MM.1S (cell line): Measurements from ENCODE around the gene CTNNBL1.

Experiments used
- DNase-seq: peaks from one replicate; pipeline ENCODE4 v3.0.0-alpha.2; 2015
- H2AFZ ChIP-seq: fragments of 300-600 bp; sonication (generic); 2 replicates; pipeline ENCODE4 v1.6.0; 2016; ENCODE audit warnings: antibody characterized with exemption, low read length
- H3F3A ChIP-seq: fragments of 300-600 bp; sonication (generic); 2 replicates; pipeline ENCODE4 v1.6.1; 2016; ENCODE audit warnings: mild to moderate bottlenecking, antibody characterized with exemption, low read length, moderate library complexity, mixed read lengths; ENCODE audit not compliant: insufficient read depth
- H3K27ac ChIP-seq: fragments of 300-600 bp; sonication (generic); 2 replicates; pipeline ENCODE4 v1.5.1; 2016; ENCODE audit warnings: mild to moderate bottlenecking, low read length
- H3K27me3 ChIP-seq: fragments of 300-600 bp; sonication (generic); replicated peaks from 2 replicates; pipeline ENCODE4 v1.6.0; 2016; ENCODE audit warnings: low read length; ENCODE audit not compliant: insufficient read depth
- H3K36me3 ChIP-seq: fragments of 300-600 bp; sonication (generic); replicated peaks from 2 replicates; pipeline ENCODE4 v1.6.1; 2016; ENCODE audit warnings: mild to moderate bottlenecking, low read length, mixed read lengths; ENCODE audit not compliant: insufficient read depth
- H3K4me1 ChIP-seq: fragments of 300-600 bp; sonication (generic); 2 replicates; pipeline ENCODE4 v1.6.1; 2016; ENCODE audit warnings: low read length, mixed read lengths
- H3K4me2 ChIP-seq: fragments of 300-600 bp; sonication (generic); 2 replicates; pipeline ENCODE4 v1.6.0; 2016; ENCODE audit warnings: low read depth, low read length
- H3K4me3 ChIP-seq: fragments of 300-600 bp; sonication (generic); 2 replicates; pipeline ENCODE4 v1.5.1; 2016; ENCODE audit warnings: low read length, mixed read lengths
- H3K79me2 ChIP-seq: fragments of 300-600 bp; sonication (generic); 2 replicates; pipeline ENCODE4 v1.6.1; 2016; ENCODE audit warnings: mixed run types, low read length, mixed read lengths
- H3K9ac ChIP-seq: fragments of 300-600 bp; sonication (generic); 2 replicates; pipeline ENCODE4 v1.6.1; 2016; ENCODE audit warnings: low read length, mixed read lengths
- H3K9me2 ChIP-seq: fragments of 300-600 bp; sonication (generic); replicated peaks from 2 replicates; pipeline ENCODE4 v1.6.1; 2016; ENCODE audit warnings: mild to moderate bottlenecking, low read length, mixed read lengths; ENCODE audit not compliant: insufficient read depth
- H3K9me3 ChIP-seq: fragments of 300-600 bp; sonication (generic); replicated peaks from 2 replicates; pipeline ENCODE4 v1.6.1; 2016; ENCODE audit warnings: mild to moderate bottlenecking, low read length, mixed read lengths; ENCODE audit not compliant: insufficient read depth
- H4K20me1 ChIP-seq: fragments of 300-600 bp; sonication (generic); 2 replicates; pipeline ENCODE4 v1.6.1; 2016; ENCODE audit warnings: mild to moderate bottlenecking, low read length, moderate library complexity, mixed read lengths; ENCODE audit not compliant: insufficient read depth
- CTCF ChIP-seq: fragments of 300-600 bp; sonication (generic); IDR thresholded peaks from 2 replicates; pipeline ENCODE4 v1.5.1; 2016; ENCODE audit warnings: antibody characterized with exemption, low read length, mixed read lengths
- EZH2 ChIP-seq: fragments of 300-600 bp; sonication (generic); optimal IDR thresholded peaks from 2 replicates; pipeline ENCODE3; 2017; ENCODE audit warnings: low read depth, mild to moderate bottlenecking, antibody characterized with exemption, low read length, mixed read lengths
- EZH2phosphoT487 ChIP-seq: fragments of 300-600 bp; sonication (generic); IDR thresholded peaks from 2 replicates; pipeline ENCODE4 v1.6.1; 2018; ENCODE audit warnings: antibody characterized with exemption, low read length

Gene CTNNBL1

GRCh38 chr20:37866051-37866450 is 172.2 kb downstream of the CTNNBL1 start:
- Histone ChIP-seq H3K9me2 (no peaks in the 10 kb centered on the region), H3K4me2 (no peak overlapping the region), H3K4me1 (no peaks in the 10 kb centered on the region), H3K27me3 (no peaks in the 10 kb centered on the region), H3K9me3 (no peaks in the 10 kb centered on the region), H3K9ac (no peak overlapping the region), H3K27ac (no peak overlapping the region), H3K4me3 (no peak overlapping the region), H3K79me2 (no peaks in the 10 kb centered on the region), H3K36me3 (no peaks in the 10 kb centered on the region), H2AFZ (no peak overlapping the region), H3F3A (no peaks in the 10 kb centered on the region), H4K20me1 (no peaks in the 10 kb centered on the region)
- no peak for TF ChIP-seq CTCF
- DNase-seq, result no peak

- no peaks in the 10 kb centered on the region for H3K9me2 ChIP-seq
- no peak for DNase-seq
- TF ChIP-seq EZH2phosphoT487 (no peak), CTCF (no peak), EZH2 (no peak)
- H3K27me3 ChIP-seq, result no peaks in the 10 kb centered on the region
- no peak overlapping the region for H3K27ac ChIP-seq
- no peaks in the 10 kb centered on the region for H3K9me3 ChIP-seq
- no peak overlapping the region for H2AFZ ChIP-seq
- H4K20me1 ChIP-seq, result no peaks in the 10 kb centered on the region
- H3K9ac ChIP-seq, result no peak overlapping the region
- no peaks in the 10 kb centered on the region for H3K36me3 ChIP-seq
- no peak overlapping the region for H3K4me2 ChIP-seq
- no peaks in the 10 kb centered on the region for H3K4me1 ChIP-seq
- H3F3A ChIP-seq, result no peaks in the 10 kb centered on the region
- H3K79me2 ChIP-seq, result no peaks in the 10 kb centered on the region
- H3K4me3 ChIP-seq, result no peak overlapping the region
These were observed 173.7 kb downstream of the CTNNBL1 start for GRCh38 chr20:37867289-37868195.

GRCh38 chr20:37868851-37869333 is 175.1 kb downstream of the CTNNBL1 start:
- Histone ChIP-seq H3K4me2 (no peak overlapping the region), H3K79me2 (no peaks in the 10 kb centered on the region), H3K27ac (no peak overlapping the region), H3K36me3 (no peaks in the 10 kb centered on the region), H3K9me2 (no peaks in the 10 kb centered on the region), H2AFZ (no peak overlapping the region), H3F3A (no peaks in the 10 kb centered on the region), H3K9ac (no peak overlapping the region), H3K4me3 (no peak overlapping the region), H3K27me3 (no peaks in the 10 kb centered on the region), H3K4me1 (no peaks in the 10 kb centered on the region), H3K9me3 (no peaks in the 10 kb centered on the region), H4K20me1 (no peaks in the 10 kb centered on the region)
- no peak for DNase-seq
- TF ChIP-seq EZH2phosphoT487, result no peak
- no peak for TF ChIP-seq CTCF
- TF ChIP-seq EZH2, result no peak
